ENCODE data around the gene DIPK2A. TPM values are rescaled to one million over a fixed set of nuclear protein-coding genes. Genes with fewer than 3 reads are reported as not detected.

The DIPK2A gene
- total and polyA plus RNA-seq, 2 of the 13 experiments (the other 11 are each of a cell fraction or from before 2014, with no cell fraction given): 5.8 to 8.0 TPM

DNA sequence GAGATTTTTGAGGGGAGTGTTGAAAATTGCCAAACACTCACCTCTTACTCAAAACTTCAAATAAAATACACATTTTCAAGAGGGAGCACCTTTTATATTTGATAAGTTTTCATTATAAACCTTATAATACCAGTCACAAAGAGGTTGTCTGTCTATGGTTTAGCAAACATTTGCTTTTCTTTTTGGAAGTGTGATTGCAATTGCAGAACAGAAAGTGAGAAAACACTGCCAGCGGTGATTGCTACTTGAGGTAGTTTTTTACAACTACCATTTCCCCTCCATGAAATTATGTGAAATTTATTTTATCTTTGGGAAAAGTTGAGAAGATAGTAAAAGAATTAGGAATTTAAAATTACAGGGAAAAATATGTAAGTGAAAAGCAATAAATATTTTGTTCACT, 20.1 kb downstream of the DIPK2A start:
- no peak for ATAC-seq
- H3K4me1 ChIP-seq (ENCODE audit: insufficient read depth, low read length): no peaks in the 10 kb centered on the region
- H3K36me3 ChIP-seq (replicated peaks in 1 of 2; ENCODE audit: control insufficient read depth in 1 of 2, insufficient read depth in 2 of 2, low read length in 2 of 2): no peaks in the 10 kb centered on the region; a peak in 2 of 5 replicates
- no peaks in the 10 kb centered on the region for H3K9me3 ChIP-seq (ENCODE audit: low read length)
- H3K9ac ChIP-seq (ENCODE audit: insufficient read depth, low read depth, low read length): no peak overlapping the region
- DNase-seq (ENCODE audit: low spot score): no peak
- no peak for FAIRE-seq
- intact Hi-C loops (cut with micrococcal nuclease; ENCODE audit: unreplicated experiment) (no loop called here), in situ Hi-C loops (cut with HindIII; ENCODE audit: extremely low pct_ligation_motif_present, low pct_unique_long_range_greater_than_20kb) (no loop called here)
- WGBS (ENCODE audit: low lambda C conversion rate): 95% methylated on average over 1 of the region's 1 CpG
- no peaks in the 10 kb centered on the region; a peak in 1 of 5 replicates for H3K27me3 ChIP-seq (ENCODE audit: control insufficient read depth in 1 of 2, insufficient read depth in 2 of 2, low read length in 2 of 2)
- no peak overlapping the region for H2AFZ ChIP-seq (ENCODE audit: low read length)
- TF ChIP-seq DNMT3B (CRISPR knock-in tag; conservative IDR thresholded peaks at IDR 0.05) (no peak), HNRNPH1 (optimal IDR thresholded peaks at IDR 0.05; ENCODE audit: low read depth, low read length) (no peak), CBX5 (CRISPR knock-in tag; IDR thresholded peaks at IDR 0.05; ENCODE audit: borderline replicate concordance) (no peak), ZNF598 (CRISPR knock-in tag; IDR thresholded peaks at IDR 0.05; ENCODE audit: borderline replicate concordance) (no peak), ETV6 (CRISPR knock-in tag; conservative IDR thresholded peaks at IDR 0.05) (no peak), ZNF879 (CRISPR knock-in tag; IDR thresholded peaks at IDR 0.05) (no peak), ZNF12 (CRISPR knock-in tag; IDR thresholded peaks at IDR 0.05) (no peak), TARDBP (CRISPR knock-in tag; IDR thresholded peaks at IDR 0.05) (no peak)
- no peaks in the 10 kb centered on the region for H3K79me2 ChIP-seq (ENCODE audit: insufficient read depth, low read length)
- H3K4me2 ChIP-seq (ENCODE audit: low read depth, low read length): no peak overlapping the region
- no peak overlapping the region for H3K27ac ChIP-seq (ENCODE audit: extremely low read length, insufficient read depth, low read length)
- no peaks in the 10 kb centered on the region for H4K20me1 ChIP-seq (ENCODE audit: insufficient read depth, low read length)
- H3K4me3 ChIP-seq (replicated peaks in 1 of 3; ENCODE audit: insufficient read depth in 1 of 3, low read depth in 2 of 3, low read length in 3 of 3): no peak overlapping the region
- POLR2A ChIA-PET: interaction anchor here (1.6 kb wide), 1 partner anchor 20 kb away, joined by 3 read pairs; the partner anchor contains the start of gene DIPK2A
- CTCF ChIA-PET (ENCODE audit: low intra/inter-chr PET ratio, low total read pairs): no interaction called here
- BruUV-seq (replicated peaks): no TSS peak

DNA sequence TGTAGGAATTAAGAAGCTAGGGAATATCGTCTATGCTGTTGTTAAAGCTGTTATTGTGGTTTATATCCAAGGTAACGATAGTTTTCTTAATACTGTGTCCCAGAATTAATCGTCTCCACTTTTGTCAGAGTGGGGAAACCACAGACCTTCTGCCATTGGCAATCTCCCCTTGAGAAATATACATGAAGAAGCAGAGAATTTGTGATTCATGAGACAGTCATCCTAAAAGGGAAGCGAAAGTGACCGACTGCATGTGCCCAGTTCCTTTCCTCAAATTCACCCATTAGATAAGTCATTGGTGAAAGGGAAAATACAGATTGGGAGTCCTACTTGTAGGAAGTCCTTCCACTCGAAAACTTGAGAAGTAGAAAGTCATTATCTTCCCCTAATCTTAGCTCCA, 26.6 kb downstream of the DIPK2A start:
- H3K27me3 ChIP-seq (ENCODE audit: control insufficient read depth in 1 of 2, insufficient read depth in 2 of 2, low read length in 2 of 2): no peaks in the 10 kb centered on the region
- no peaks in the 10 kb centered on the region for H4K20me1 ChIP-seq (ENCODE audit: insufficient read depth, low read length)
- no TSS peak for BruUV-seq (replicated peaks)
- ChIA-PET POLR2A (no interaction called here), CTCF (ENCODE audit: low intra/inter-chr PET ratio, low total read pairs) (no interaction called here)
- TF ChIP-seq SCMH1 (CRISPR knock-in tag; IDR thresholded peaks at IDR 0.05; ENCODE audit: borderline replicate concordance) (no peak), ZFY (CRISPR knock-in tag; IDR thresholded peaks at IDR 0.05) (no peak), HES4 (CRISPR knock-in tag; IDR thresholded peaks at IDR 0.05; ENCODE audit: borderline replicate concordance) (no peak), ZNF572 (CRISPR knock-in tag; IDR thresholded peaks at IDR 0.05) (no peak), ZNF343 (CRISPR knock-in tag; IDR thresholded peaks at IDR 0.05) (no peak), ZFP36 (IDR thresholded peaks at IDR 0.05; ENCODE audit: borderline replicate concordance, low read depth, low read length, partially characterized antibody) (no peak), EEA1 (CRISPR knock-in tag; IDR thresholded peaks at IDR 0.05; ENCODE audit: borderline replicate concordance) (no peak), TEAD3 (CRISPR knock-in tag; optimal IDR thresholded peaks at IDR 0.05; ENCODE audit: borderline replicate concordance) (no peak), PHF5A (CRISPR knock-in tag; IDR thresholded peaks at IDR 0.05; ENCODE audit: low read depth, unreplicated experiment) (no peak), NFE2L2 (IDR thresholded peaks at IDR 0.05; ENCODE audit: low read length) (no peak)
- TF ChIP-seq, protein P1, sequence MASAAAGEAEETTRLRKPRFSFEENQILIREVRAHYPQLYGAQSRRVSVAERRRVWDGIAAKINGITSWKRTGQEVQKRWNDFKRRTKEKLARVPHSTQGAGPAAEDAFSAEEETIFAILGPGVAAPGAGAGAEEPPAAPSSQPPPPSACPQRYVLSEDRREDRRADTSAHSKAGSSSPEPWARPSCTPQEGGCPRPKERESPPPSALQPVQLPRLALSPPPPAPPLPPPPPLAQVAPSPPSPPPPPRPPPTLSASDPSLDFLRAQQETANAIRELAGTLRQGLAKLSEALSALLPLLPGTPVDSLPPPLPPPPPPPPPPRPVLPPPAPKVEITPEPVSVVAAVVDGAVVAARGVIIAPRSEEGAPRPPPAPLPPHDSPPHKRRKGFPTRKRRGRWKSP (CRISPR knock-in tag; IDR thresholded peaks at IDR 0.05): no peak
- TF ChIP-seq, protein P2, sequence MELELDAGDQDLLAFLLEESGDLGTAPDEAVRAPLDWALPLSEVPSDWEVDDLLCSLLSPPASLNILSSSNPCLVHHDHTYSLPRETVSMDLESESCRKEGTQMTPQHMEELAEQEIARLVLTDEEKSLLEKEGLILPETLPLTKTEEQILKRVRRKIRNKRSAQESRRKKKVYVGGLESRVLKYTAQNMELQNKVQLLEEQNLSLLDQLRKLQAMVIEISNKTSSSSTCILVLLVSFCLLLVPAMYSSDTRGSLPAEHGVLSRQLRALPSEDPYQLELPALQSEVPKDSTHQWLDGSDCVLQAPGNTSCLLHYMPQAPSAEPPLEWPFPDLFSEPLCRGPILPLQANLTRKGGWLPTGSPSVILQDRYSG (CRISPR knock-in tag; IDR thresholded peaks at IDR 0.05): no peak
- no peak for ATAC-seq
- no peaks in the 10 kb centered on the region for H3K36me3 ChIP-seq (replicated peaks in 1 of 2; ENCODE audit: control insufficient read depth in 1 of 2, insufficient read depth in 2 of 2, low read length in 2 of 2)
- no peaks in the 10 kb centered on the region for H3K4me1 ChIP-seq (ENCODE audit: insufficient read depth, low read length)
- no peak for DNase-seq (ENCODE audit: low spot score)
- no peak overlapping the region for H2AFZ ChIP-seq (ENCODE audit: low read length)
- no peak for FAIRE-seq
- no peak overlapping the region for H3K4me3 ChIP-seq (replicated peaks in 1 of 3; ENCODE audit: insufficient read depth in 1 of 3, low read depth in 2 of 3, low read length in 3 of 3)
- intact Hi-C loops (cut with micrococcal nuclease; ENCODE audit: unreplicated experiment): no loop called here
- no peak overlapping the region for H3K4me2 ChIP-seq (ENCODE audit: low read depth, low read length)
- H3K9me3 ChIP-seq (ENCODE audit: low read length): no peaks in the 10 kb centered on the region
- in situ Hi-C loops (cut with HindIII; ENCODE audit: extremely low pct_ligation_motif_present, low pct_unique_long_range_greater_than_20kb): no loop called here
- no peaks in the 10 kb centered on the region for H3K79me2 ChIP-seq (ENCODE audit: insufficient read depth, low read length)
- no peak overlapping the region for H3K27ac ChIP-seq (ENCODE audit: extremely low read length, insufficient read depth, low read length)
- H3K9ac ChIP-seq (ENCODE audit: insufficient read depth, low read depth, low read length): no peak overlapping the region
- WGBS (ENCODE audit: low lambda C conversion rate): 62% methylated on average over 6 of the region's 6 CpGs

Data from HepG2 (cell line).